ENCODE measurements around the gene RNF220.

The RNF220 gene

GRCh38 chr1:44531785-44532566 is 126.9 kb downstream of the RNF220 start (continued):
- no peak for TF ChIP-seq ZSCAN5A (tag by site-specific recombination; IDR thresholded peaks at IDR 0.05)
- peak; percentile 73 for TF ChIP-seq HIC1 (tag by site-specific recombination; IDR thresholded peaks at IDR 0.05)
- peak; percentile 83 for TF ChIP-seq REST (tag by site-specific recombination; IDR thresholded peaks at IDR 0.05)
- no peak for TF ChIP-seq ZSCAN4 (tag by site-specific recombination; IDR thresholded peaks at IDR 0.05)
- no peak for TF ChIP-seq ZSCAN23 (tag by site-specific recombination; IDR thresholded peaks at IDR 0.05)
- TF ChIP-seq ZNF37A (tag by site-specific recombination; IDR thresholded peaks at IDR 0.05) = no peak
- peak; percentile 58 for TF ChIP-seq ZNF398 (tag by site-specific recombination; IDR thresholded peaks at IDR 0.05)
- TF ChIP-seq ZBTB44 (tag by site-specific recombination; IDR thresholded peaks at IDR 0.05) = no peak
- no peak for TF ChIP-seq ZNF433 (tag by site-specific recombination; IDR thresholded peaks at IDR 0.05; ENCODE audit: low read depth)
- no peak for TF ChIP-seq ZNF146 (tag by site-specific recombination; IDR thresholded peaks at IDR 0.05)
- TF ChIP-seq KLF9 (tag by site-specific recombination; IDR thresholded peaks at IDR 0.05; ENCODE audit: low read depth) = no peak
- no peak for TF ChIP-seq ZNF391 (tag by site-specific recombination; IDR thresholded peaks at IDR 0.05; ENCODE audit: borderline replicate concordance, low read depth)
- TF ChIP-seq ZNF660 (tag by site-specific recombination; IDR thresholded peaks at IDR 0.05) = 0 out of 2 replicates have a peak, but pooled peaks have one; percentile 17
- no peak for TF ChIP-seq KLF7 (tag by site-specific recombination; IDR thresholded peaks at IDR 0.05; ENCODE audit: borderline replicate concordance)
- no peak for TF ChIP-seq HOXA7 (CRISPR knock-in tag; IDR thresholded peaks at IDR 0.05; ENCODE audit: borderline replicate concordance)
- 0 out of 2 replicates have a peak, but pooled peaks have one; percentile 27 for TF ChIP-seq ZNF518A (tag by site-specific recombination; conservative IDR thresholded peaks at IDR 0.05; ENCODE audit: low read depth)
- TF ChIP-seq ZNF580 (tag by site-specific recombination; IDR thresholded peaks at IDR 0.05) = 0 out of 2 replicates have a peak, but pooled peaks have one; percentile 18
- TF ChIP-seq ZNF596 (tag by site-specific recombination; IDR thresholded peaks at IDR 0.05) = no peak
- peak; percentile 54; the same call in 1 of the 2 replicates for TF ChIP-seq ZFP37 (tag by site-specific recombination; IDR thresholded peaks at IDR 0.05)
- 0 out of 2 replicates have a peak, but pooled peaks have one; percentile 17 for TF ChIP-seq GLIS1 (tag by site-specific recombination; IDR thresholded peaks at IDR 0.05)
